Measurements from ENCODE around the gene RELA. TPM values are rescaled to one million over a fixed set of nuclear protein-coding genes. Genes with fewer than 3 reads are reported as not detected.

The RELA gene
- total and polyA plus RNA-seq, 2 donors (not counting 3 experiments of a cell fraction or from before 2014, with no cell fraction given), result 78.7 to 105 TPM

DNA sequence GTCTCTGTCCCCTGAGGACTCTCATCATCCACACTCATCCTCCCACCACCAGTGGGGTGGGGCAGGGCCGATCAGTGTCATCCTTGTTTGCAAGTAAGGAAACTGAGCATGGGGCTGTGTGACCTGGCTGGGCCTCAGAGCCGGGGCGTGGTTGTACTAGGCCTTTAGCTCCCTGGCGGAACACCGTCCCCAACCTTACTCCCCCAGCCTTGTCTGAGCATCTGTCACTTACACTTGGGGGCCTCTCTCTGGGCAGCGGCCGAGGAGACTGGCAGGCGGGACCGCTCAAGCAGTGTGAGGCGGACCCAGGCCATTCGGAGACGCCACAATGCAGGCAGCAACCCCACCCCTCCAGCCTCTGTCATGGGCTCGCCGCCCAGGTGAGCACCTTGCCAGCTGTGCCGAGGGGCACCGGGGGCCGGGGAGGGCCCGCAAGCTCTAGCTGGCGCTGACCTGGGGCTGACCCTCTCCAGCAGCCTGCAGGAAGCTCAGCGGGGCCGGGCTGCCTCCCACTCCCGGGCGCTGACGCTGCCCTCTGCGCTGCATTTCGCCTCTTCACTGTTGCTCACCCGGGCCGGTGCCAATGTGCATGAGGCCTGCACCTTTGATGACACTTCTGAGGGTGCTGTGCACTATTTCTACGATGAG lies 43.3 kb downstream of the RELA start:
- Histone ChIP-seq H3K4me3 (replicated peaks in 1 of 3; ENCODE audit: insufficient read depth in 1 of 3, low read depth in 1 of 3, low read length in 3 of 3) (no peak overlapping the region), H3K27me3 (ENCODE audit: control insufficient read depth in 2 of 2, insufficient read depth in 2 of 2, low read length in 2 of 2) (no peaks in the 10 kb centered on the region), H3K9me3 (replicated peaks; ENCODE audit: control insufficient read depth, insufficient read depth, low read length) (no peaks in the 10 kb centered on the region), H3K79me2 (ENCODE audit: control insufficient read depth, insufficient read depth, low read length) (peaks cover 21% of the 10 kb centered on the region), H3K4me1 (ENCODE audit: control insufficient read depth, extremely low read depth, insufficient read depth, low read length) (peaks cover 10% of the 10 kb centered on the region), H4K20me1 (replicated peaks; ENCODE audit: control insufficient read depth, extremely low read depth, insufficient read depth, low read length) (no peaks in the 10 kb centered on the region), H3K9me1 (replicated peaks; ENCODE audit: control insufficient read depth, extremely low read depth, insufficient read depth, low read length) (no peaks in the 10 kb centered on the region), H3K27ac (ENCODE audit: insufficient read depth, low read depth, low read length) (no peak overlapping the region), H2AFZ (ENCODE audit: low read depth, low read length) (no peak overlapping the region), H3K4me2 (ENCODE audit: insufficient read depth, low read length) (no peak overlapping the region), H3K36me3 (ENCODE audit: control insufficient read depth in 2 of 2, extremely low read depth in 1 of 2, insufficient read depth in 2 of 2, low read length in 2 of 2) (peaks cover 3 to 52% of the 10 kb centered on the region in 2 experiments), H3K9ac (replicated peaks; ENCODE audit: extremely low read depth, insufficient read depth, low read length) (no peak overlapping the region)
- ChIA-PET CTCF (no interaction called here), POLR2A (no interaction called here)
- TF ChIP-seq, protein P1, sequence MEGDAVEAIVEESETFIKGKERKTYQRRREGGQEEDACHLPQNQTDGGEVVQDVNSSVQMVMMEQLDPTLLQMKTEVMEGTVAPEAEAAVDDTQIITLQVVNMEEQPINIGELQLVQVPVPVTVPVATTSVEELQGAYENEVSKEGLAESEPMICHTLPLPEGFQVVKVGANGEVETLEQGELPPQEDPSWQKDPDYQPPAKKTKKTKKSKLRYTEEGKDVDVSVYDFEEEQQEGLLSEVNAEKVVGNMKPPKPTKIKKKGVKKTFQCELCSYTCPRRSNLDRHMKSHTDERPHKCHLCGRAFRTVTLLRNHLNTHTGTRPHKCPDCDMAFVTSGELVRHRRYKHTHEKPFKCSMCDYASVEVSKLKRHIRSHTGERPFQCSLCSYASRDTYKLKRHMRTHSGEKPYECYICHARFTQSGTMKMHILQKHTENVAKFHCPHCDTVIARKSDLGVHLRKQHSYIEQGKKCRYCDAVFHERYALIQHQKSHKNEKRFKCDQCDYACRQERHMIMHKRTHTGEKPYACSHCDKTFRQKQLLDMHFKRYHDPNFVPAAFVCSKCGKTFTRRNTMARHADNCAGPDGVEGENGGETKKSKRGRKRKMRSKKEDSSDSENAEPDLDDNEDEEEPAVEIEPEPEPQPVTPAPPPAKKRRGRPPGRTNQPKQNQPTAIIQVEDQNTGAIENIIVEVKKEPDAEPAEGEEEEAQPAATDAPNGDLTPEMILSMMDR (IDR thresholded peaks at IDR 0.05; ENCODE audit: extremely low read depth in 1 of 2, insufficient read depth in 1 of 2, low read depth in 1 of 2, low read length in 2 of 2), result no peak
- TF ChIP-seq GATA2 (IDR thresholded peaks at IDR 0.05; ENCODE audit: insufficient read depth, insufficient read length, low read depth, low read length), result no peak
- TF ChIP-seq POLR2AphosphoS5 (IDR thresholded peaks at IDR 0.05; ENCODE audit: insufficient read depth, low read depth, low read length), result no peak
- TF ChIP-seq, protein P2, sequence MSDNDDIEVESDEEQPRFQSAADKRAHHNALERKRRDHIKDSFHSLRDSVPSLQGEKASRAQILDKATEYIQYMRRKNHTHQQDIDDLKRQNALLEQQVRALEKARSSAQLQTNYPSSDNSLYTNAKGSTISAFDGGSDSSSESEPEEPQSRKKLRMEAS (IDR thresholded peaks at IDR 0.05; ENCODE audit: insufficient read depth, insufficient read length), result no peak
- no peak for TF ChIP-seq FOS (IDR thresholded peaks at IDR 0.05; ENCODE audit: borderline replicate concordance, insufficient read depth, low read length)
- no peak for TF ChIP-seq JUN (IDR thresholded peaks at IDR 0.05; ENCODE audit: borderline replicate concordance, insufficient read depth, insufficient read length, low read depth)
- FAIRE-seq, result no peak
- dilution Hi-C loops (cut with MboI; ENCODE audit: extremely low pct_ligation_motif_present, low sequenced_read_pairs), result no loop called here
- DNase-seq (ENCODE audit: low read depth, low spot score), result no peak
- intact Hi-C loops (cut with micrococcal nuclease), result no loop called here
- no TSS peak for BruUV-seq (replicated peaks)

Measured in endothelial cell of umbilical vein (primary cell).